A673 (cell line): ENCODE data around the gene PMAIP1.

Experiments used
- CTCF ChIP-seq: fragments of 300-800, 200-600 bp; sonication (generic); conservative IDR thresholded peaks from 2 replicates; pipeline ENCODE4 v1.5.1; 2017; ENCODE audit warnings: low read depth, mild to moderate bottlenecking, antibody characterized with exemption, low read length, moderate library complexity, mixed read lengths
- EZH2 ChIP-seq: fragments of 200-600 bp; sonication (generic); IDR thresholded peaks from 2 replicates; pipeline ENCODE4 v1.6.1; 2017; ENCODE audit warnings: borderline replicate concordance, low read depth, mild to moderate bottlenecking, mixed read lengths, antibody characterized with exemption, low read length; ENCODE audit not compliant: poor library complexity, severe bottlenecking

- TF ChIP-seq CTCF (no peak), EZH2 (no peak)
These were observed 32.6 kb downstream of the PMAIP1 start for GRCh38 chr18:59932401-59932800.
